Middle frontal gyrus (tissue), 1 donor: ENCODE data around the gene CBLC.

Experiments used
- DNase-seq: peaks from one replicate; pipeline ENCODE4 v3.0.0-alpha.2; 2015; ENCODE audit warnings: low spot score; ENCODE audit errors: extremely low spot score

CBLC gene

GRCh38 chr19:44746616-44746945 is 31.1 kb upstream of the CBLC start:
- DNase-seq: no peak

DNA sequence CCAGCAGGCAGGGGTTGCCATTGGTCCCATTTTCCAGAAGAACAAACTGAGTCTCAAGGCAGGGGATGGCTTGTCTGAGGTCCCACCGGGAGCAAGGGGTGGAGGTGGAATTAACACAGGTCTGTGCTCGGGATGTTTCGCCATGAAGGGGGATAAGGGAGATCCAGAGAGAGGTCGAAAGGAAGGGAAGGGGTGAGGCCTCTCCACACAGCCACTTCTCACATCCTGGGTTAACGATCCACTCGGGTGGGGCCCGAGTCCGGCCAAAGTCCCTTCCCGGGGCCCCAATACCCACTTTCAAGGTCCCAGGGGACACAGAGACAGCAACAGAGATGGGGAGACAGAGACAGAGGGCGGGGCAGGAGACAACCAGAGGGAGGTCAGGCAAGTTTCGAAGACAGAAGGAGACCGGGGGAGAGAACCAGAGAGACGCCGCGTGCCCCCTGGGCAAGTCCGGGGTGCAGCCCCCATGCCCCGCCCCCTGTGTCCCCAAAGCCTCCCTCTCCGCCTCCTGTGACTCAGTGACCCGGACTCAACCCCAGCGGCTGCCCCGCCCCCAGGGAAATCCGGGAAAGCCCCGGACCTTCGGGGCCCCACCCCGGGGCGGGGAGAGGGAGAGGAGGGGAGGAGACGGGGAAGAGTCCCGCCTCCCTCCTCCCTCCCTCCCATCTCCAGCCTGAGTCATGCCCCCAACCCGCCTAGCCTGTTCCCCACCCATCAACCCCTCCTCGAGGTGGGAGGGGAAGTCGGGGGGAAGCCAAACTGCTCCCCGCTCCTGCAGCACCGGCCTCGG is 30.5 kb upstream of the CBLC start:
- no peak for DNase-seq

GRCh38 chr19:44747739-44748425 is 29.8 kb upstream of the CBLC start:
- no peak for DNase-seq

- no peak for DNase-seq
Measured at GRCh38 chr19:44748426-44749254, 29.1 kb upstream of the CBLC start, which contains the start of gene BCL3. BCL3 (plus strand) TSS chr19:44748708; CDS start chr19:44748791, 83 bp downstream.

- no peak for DNase-seq
Measured at GRCh38 chr19:44749292-44749691, 28.4 kb upstream of the CBLC start.

GRCh38 chr19:44749994-44750393 is 27.7 kb upstream of the CBLC start:
- no peak for DNase-seq

- no peak for DNase-seq
Measured at GRCh38 chr19:44752123-44752815, 25.4 kb upstream of the CBLC start.

DNA sequence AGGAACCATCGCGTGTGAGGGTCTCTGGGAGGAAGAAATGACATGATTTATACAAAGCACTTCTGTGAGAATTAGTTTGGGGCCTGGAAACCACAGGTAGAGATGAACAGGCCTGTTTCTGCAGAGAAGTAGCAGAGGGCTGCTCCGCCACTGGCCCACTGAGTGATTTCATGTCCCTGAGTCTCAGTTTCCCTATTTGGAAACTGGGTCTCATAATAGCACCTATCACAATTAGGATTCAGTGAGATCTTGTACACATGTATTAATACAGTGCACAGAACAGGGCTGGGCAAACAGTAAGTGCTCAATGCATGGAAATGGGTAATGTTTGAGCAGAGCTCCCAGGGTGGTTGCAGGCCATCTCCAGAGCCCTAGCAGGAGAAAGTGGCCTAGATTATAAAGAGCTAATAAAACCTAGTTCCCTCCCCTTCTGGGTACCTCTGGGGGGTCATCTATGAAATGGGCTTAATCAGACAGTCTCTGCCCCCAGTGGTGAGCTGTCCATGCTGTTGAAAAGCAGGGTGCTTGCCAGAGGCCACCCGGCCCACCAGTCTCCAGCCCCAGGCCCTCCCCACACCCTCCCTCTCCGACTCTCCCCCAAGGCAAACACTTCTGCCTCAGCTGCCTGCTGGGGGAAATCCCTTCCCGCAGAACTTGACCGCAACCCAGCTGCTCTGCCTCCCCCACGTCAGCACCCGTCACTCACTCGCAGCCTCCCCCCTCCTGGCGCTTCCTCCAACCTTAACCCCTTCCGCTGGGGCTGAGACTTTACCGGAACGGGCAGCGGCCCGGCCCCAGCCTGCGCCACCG is 24.7 kb upstream of the CBLC start:
- DNase-seq: no peak

DNA sequence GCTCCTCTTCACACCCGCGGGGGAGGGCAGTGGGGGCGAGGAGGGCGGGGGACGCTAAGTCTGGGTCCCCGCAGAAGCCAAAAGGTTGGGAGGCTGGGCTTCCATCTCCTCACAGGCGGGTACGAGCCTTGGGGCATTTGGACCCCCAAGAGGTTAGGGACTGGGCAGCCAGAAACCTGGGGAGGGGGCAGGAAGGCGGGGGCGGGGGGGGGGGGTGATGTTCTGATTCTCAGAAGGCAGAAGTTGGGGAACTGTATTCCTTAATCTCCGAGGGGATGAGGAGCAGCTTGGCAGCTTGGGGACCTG is 24.1 kb upstream of the CBLC start:
- no peak for DNase-seq

- no peak for DNase-seq
Measured at GRCh38 chr19:44753932-44754749, 23.5 kb upstream of the CBLC start.

DNA sequence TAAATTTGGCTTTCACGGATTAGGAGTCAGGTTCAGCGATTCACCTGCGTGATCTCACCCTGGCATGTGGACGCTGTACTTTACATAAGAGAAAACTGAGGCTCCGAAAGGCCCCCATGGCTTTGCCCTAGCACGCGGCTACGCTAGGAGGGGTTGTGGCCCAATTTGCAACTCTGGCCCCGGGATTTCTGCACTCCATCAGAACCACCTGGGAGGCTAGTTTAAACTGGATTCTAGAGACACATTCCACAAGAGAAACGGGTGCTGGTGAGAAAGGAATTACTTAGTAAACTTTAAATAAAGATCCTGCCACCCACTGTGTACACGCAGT is 23.0 kb upstream of the CBLC start:
- DNase-seq: no peak

DNA sequence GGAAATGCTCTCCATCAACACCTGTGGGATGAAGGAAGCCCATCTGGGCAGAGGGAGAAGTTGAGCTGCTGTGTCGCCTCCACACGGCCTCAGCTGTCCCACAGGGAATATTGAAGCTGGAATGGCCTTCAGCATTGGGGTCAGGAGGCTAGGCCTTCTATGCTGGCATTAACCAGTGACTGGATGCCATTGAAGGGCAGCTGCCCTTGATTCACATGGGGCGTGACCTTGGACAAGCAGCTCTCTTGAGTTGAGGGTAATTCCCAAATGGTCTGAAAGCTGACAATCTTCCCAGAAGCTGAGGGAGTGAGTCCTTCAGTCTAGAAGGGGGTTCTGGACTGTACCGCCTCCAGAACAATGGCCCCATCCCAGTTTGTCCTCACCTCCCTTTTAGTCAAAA is 22.5 kb upstream of the CBLC start:
- no peak for DNase-seq

- DNase-seq: no peak
Measured at GRCh38 chr19:44756089-44756562, 21.6 kb upstream of the CBLC start.

GRCh38 chr19:44757057-44757734 is 20.5 kb upstream of the CBLC start:
- peak; percentile 4 for DNase-seq

GRCh38 chr19:44757735-44758505 is 19.8 kb upstream of the CBLC start:
- peak; percentile 14 for DNase-seq

DNA sequence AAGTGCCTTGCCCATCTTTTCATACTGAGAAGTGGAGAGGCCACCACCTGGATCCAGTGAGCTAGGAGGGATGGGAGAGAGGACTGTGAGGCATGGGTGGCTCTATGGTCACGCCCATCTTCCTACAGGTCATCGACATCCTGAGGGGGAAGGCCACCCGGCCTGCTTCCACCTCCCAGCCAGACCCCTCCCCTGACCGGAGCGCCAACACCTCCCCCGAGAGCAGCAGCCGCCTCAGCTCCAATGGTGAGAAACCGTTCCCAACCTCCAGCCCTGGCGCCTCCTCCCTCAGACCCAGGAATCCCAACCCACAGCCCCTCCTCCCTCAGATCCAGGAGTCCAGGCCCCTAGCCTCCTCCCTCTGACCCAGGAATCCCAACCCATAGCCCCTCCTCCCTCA is 19.1 kb upstream of the CBLC start:
- no peak for DNase-seq

DNA sequence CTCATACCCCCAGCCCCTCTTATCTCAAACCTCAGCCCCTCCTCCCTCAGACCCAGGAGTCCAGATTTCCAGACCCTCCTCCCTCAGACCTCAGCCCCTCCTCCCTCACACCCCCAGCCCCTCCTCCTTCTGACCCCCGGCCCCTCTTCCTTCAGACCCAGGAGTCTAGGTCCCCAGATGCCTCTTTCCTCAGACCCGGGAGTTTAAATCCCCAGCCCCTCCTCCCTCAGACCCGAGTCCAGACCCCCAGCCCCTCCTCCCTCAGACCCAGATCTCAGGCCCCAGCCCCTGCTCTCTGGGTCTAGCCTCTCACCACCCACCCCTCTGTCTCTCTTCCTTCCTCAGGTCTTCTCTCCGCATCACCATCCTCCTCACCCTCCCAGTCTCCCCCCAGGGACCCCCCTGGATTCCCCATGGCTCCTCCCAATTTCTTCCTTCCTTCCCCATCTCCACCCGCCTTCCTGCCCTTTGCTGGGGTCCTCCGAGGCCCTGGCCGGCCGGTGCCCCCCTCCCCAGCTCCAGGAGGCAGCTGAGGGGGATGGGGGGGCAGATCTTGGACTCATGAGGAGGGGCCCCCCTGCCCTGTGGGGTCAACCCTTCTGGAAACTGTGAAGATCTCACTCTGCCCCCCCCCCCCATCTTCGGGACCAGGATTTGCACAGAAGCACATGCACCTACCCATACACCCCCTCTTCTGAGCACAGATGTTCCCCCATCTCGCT is 18.4 kb upstream of the CBLC start:
- no peak for DNase-seq

DNA sequence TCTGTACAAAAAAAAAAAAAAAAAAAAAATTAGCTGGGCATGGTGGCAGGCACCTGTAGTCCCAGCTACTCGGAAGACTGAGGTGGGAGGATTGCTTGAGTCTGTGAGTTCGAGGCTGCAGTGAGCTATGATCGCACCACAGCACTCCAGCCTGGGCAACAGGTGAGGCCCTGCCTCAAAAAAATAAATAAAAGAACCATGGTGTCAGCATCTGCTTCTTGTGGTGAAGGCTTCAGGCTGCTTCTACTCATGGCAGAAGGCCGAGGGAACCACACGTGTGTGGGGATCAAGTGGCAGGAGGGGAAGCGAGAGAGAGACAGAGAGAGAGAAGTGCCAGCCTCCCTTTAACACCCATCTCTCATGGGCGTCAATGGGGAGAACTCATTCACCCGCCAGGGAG is 15.7 kb upstream of the CBLC start:
- DNase-seq: no peak
